Effector memory CD4-positive, alpha-beta T cell (primary cell): ENCODE results near the gene RAP1B.
"Not testable (repeated sequence)": the region's sequence is repeated elsewhere in the genome, so short reads cannot be mapped to it uniquely, and the experiment has no call there.

Experiments
- DNase-seq, 3 donors: peaks; one replicate each; pipeline ENCODE4 v3.0.0-alpha.2; 2020
- H3K27ac ChIP-seq: 2 replicates; pipeline ENCODE4 v1.7.0; 2013; ENCODE audit warnings: mild to moderate bottlenecking, low read length, moderate library complexity; ENCODE audit not compliant: insufficient read depth, poor library complexity, severe bottlenecking
- H3K27me3 ChIP-seq: replicated peaks from 2 replicates; pipeline ENCODE4 v1.7.0; 2013; ENCODE audit warnings: mild to moderate bottlenecking, low read length; ENCODE audit not compliant: insufficient read depth, control insufficient read depth, poor library complexity, severe bottlenecking
- H3K36me3 ChIP-seq: 2 replicates; pipeline ENCODE4 v1.7.0; 2013; ENCODE audit warnings: mild to moderate bottlenecking, low read length, moderate library complexity; ENCODE audit not compliant: control insufficient read depth, insufficient read depth
- H3K4me1 ChIP-seq: 2 replicates; pipeline ENCODE4 v1.7.0; 2013; ENCODE audit warnings: low read length, mild to moderate bottlenecking; ENCODE audit not compliant: control insufficient read depth, insufficient read depth, poor library complexity, severe bottlenecking
- H3K4me3 ChIP-seq: 2 replicates; pipeline ENCODE4 v1.7.0; 2013; ENCODE audit warnings: low read length, low read depth, mild to moderate bottlenecking; ENCODE audit not compliant: insufficient read depth, poor library complexity, severe bottlenecking
- H3K9me3 ChIP-seq: 2 replicates; pipeline ENCODE4 v1.7.0; 2013; ENCODE audit warnings: mild to moderate bottlenecking, low read length, moderate library complexity; ENCODE audit not compliant: control insufficient read depth

RAP1B gene

DNA sequence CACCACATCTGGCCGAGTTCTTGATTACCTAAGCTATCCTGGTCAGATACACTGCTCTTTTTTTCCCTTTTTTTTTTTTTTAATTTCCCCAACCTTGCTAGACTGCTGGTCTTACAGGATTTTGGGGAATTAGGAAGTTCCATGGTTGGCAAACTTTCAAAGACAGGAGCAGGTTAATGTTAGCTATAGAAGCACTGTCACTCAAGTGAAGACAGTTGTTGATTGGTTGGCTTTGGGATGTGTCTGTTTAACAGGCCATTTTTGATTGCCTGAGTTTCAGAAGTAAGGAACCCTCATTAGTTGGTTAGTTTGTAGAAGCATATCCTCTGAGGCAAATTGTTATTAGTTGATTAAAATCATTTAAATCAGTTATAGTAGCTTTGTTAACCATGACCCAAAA is 36.8 kb downstream of the RAP1B start:
- Histone ChIP-seq H3K4me3 (no peak overlapping the region), H3K36me3 (peaks cover 37% of the 10 kb centered on the region), H3K27ac (peak overlapping the region; percentile 17), H3K9me3 (no peaks in the 10 kb centered on the region), H3K4me1 (peaks cover 14% of the 10 kb centered on the region), H3K27me3 (no peaks in the 10 kb centered on the region)
- no peak for DNase-seq

DNA sequence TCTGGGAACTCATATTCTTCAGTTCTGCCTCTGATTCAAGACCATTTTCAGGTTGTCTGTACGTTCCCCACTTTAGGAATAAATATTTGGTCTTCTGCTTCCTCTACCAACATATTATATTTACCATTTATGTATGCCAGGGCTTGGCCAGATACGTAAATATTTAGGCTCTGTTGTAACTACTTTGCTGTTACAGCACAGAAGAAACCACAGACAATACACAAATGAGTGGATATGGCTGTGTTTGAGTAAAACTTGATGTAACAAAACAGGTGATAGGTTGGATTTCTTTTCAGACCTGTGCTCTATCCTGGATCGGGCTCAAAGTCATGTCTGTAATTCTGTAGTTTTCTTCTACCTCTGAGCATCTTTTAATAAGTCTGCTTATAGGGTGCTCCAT is 37.5 kb downstream of the RAP1B start:
- peaks cover 14% of the 10 kb centered on the region for H3K4me1 ChIP-seq
- H3K36me3 ChIP-seq = peaks cover 43% of the 10 kb centered on the region
- H3K27me3 ChIP-seq = no peaks in the 10 kb centered on the region
- H3K9me3 ChIP-seq = no peaks in the 10 kb centered on the region
- DNase-seq = no peak
- no peak overlapping the region for H3K27ac ChIP-seq
- no peak overlapping the region for H3K4me3 ChIP-seq

DNA sequence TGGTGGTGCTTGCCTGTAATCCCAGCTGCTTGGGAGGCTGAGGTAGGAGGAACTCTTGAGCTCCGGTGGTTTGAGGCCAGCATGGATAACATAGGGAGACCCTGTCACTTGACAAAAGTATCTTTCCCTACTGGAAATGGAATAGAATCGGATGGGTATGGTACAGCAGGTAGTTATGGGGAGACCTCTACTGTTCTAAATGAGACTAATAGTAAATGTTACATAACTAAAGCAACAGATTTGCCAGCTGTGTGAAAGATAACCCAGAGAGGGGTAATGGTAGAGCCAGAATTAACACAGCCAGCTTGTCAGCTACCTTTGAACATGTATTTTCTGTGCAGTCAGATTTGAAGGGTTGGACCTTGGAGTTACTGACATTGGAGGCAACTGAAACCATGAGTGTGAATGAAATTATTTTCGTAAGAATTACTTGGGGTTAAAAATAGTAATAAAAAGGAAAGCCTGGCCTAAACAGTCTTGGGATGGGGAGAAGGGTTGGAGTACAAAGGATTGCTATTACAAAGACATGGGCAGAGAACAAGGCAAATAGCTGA is 54.4 kb downstream of the RAP1B start:
- Histone ChIP-seq H3K4me1 (no peaks in the 10 kb centered on the region), H3K36me3 (peaks cover 13% of the 10 kb centered on the region), H3K27ac (no peak overlapping the region), H3K4me3 (no peak overlapping the region), H3K27me3 (no peaks in the 10 kb centered on the region), H3K9me3 (no peaks in the 10 kb centered on the region)
- no peak for DNase-seq

DNA sequence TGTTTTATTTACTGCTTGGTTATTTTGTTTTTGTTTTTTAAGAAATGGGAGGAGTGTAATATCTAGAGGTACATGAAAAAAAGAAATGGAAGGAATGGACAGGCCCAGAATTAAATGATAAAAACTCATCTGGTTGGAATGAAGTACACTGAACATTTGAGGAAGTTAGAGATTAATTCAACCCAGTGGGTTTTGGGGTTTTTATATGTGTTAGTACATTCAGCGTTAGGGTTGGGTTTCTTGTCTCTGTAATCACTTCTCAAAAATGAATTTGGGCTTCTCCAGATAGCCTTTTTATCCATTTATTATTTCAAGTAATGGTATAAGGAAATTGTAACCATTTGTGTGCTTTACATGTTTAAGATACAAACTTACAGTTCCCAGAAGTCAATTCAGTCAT is 56.6 kb downstream of the RAP1B start:
- no peaks in the 10 kb centered on the region for H3K36me3 ChIP-seq
- no peaks in the 10 kb centered on the region for H3K27me3 ChIP-seq
- H3K9me3 ChIP-seq = no peaks in the 10 kb centered on the region
- no peak for DNase-seq
- H3K4me1 ChIP-seq = no peaks in the 10 kb centered on the region
- H3K4me3 ChIP-seq = no peak overlapping the region
- H3K27ac ChIP-seq = no peak overlapping the region

DNA sequence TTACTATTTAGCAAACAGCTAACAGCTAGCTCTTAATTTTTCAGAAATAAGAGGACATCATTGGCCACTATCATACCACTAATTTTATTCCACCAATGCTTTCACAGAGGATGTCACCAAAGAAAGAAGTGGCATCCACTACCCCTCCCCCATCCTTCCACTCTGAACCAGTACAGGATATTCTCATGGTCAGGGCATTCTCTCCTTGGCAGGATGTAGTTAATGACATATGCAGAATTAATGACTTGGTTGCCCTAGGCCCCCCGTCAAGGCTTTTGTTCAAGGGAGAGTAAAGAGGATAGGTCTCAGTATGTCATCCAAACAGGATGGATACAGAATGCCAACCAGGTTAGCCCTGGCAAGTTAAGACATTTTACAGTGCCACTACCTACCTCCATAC is 57.2 kb downstream of the RAP1B start:
- no peaks in the 10 kb centered on the region for H3K27me3 ChIP-seq
- DNase-seq = no peak
- no peaks in the 10 kb centered on the region for H3K36me3 ChIP-seq
- H3K4me1 ChIP-seq = no peaks in the 10 kb centered on the region
- no peaks in the 10 kb centered on the region for H3K9me3 ChIP-seq
- H3K4me3 ChIP-seq = no peak overlapping the region
- no peak overlapping the region for H3K27ac ChIP-seq

DNA sequence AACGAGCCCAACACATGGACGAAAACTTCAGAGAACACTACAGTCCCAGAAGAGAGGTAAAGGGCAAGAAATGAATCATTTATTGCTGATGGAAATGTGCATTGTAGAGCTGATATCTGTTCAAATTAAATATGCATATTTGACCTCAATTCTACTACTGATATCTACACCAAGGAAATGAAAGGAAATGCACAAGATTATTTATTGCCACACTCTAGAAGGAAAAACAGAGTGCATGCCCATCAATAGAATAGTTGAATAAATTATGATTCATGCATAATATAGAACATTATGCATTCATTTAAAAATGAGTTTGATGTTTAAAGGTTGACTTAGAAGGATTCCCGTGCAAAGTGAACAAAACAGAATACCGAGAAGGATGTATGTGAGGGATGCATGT is 60.5 kb downstream of the RAP1B start:
- no peak overlapping the region for H3K4me3 ChIP-seq
- H3K4me1 ChIP-seq = peaks cover 13% of the 10 kb centered on the region
- DNase-seq = no peak
- no peaks in the 10 kb centered on the region for H3K27me3 ChIP-seq
- no peaks in the 10 kb centered on the region for H3K9me3 ChIP-seq
- H3K27ac ChIP-seq = no peak overlapping the region
- H3K36me3 ChIP-seq = no peaks in the 10 kb centered on the region

DNA sequence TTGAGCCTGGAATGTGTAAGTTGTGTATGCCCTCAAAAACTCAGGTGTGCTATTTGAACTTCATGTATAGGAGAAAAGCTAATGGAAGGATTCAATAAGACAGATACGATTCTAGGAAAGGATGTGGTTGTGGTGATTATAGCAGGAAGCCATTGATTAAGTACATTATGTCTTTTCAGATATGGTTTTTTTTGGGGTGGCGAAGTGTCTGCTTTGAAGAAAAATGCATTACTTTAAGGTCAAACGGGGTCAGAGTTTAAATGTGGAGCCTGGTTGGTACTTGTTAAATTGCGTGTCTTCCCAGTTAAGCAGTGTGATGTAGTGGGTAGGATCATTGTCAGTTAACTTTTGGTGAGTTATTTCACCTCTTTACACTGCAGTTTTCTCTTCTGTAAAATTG is 63.1 kb downstream of the RAP1B start:
- Histone ChIP-seq H3K4me3 (no peak overlapping the region), H3K27ac (peak overlapping the region; percentile 17), H3K36me3 (no peaks in the 10 kb centered on the region), H3K27me3 (no peaks in the 10 kb centered on the region), H3K4me1 (peaks cover 13% of the 10 kb centered on the region), H3K9me3 (no peaks in the 10 kb centered on the region)
- no peak for DNase-seq

DNA sequence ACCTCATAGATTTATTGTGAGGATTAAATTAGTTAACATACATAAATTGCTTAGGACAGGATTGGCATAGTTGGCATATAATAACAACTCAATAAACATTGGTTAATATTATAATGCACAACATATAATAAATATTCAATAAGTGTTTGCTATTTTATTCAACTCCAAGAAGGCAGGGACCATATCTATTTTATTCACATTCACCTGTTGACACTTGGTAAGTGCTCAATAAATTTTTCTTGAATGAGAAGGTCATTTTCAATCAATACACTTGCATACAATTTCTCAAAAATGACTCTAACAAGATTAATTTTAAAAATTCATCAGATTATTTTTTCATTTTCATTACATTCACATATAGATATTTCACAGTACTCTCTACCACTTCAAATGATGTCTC is 63.7 kb downstream of the RAP1B start:
- H3K27ac ChIP-seq = peak overlapping the region; percentile 26
- H3K9me3 ChIP-seq = no peaks in the 10 kb centered on the region
- DNase-seq = no peak
- H3K36me3 ChIP-seq = no peaks in the 10 kb centered on the region
- peaks cover 13% of the 10 kb centered on the region for H3K4me1 ChIP-seq
- no peaks in the 10 kb centered on the region for H3K27me3 ChIP-seq
- H3K4me3 ChIP-seq = no peak overlapping the region

DNA sequence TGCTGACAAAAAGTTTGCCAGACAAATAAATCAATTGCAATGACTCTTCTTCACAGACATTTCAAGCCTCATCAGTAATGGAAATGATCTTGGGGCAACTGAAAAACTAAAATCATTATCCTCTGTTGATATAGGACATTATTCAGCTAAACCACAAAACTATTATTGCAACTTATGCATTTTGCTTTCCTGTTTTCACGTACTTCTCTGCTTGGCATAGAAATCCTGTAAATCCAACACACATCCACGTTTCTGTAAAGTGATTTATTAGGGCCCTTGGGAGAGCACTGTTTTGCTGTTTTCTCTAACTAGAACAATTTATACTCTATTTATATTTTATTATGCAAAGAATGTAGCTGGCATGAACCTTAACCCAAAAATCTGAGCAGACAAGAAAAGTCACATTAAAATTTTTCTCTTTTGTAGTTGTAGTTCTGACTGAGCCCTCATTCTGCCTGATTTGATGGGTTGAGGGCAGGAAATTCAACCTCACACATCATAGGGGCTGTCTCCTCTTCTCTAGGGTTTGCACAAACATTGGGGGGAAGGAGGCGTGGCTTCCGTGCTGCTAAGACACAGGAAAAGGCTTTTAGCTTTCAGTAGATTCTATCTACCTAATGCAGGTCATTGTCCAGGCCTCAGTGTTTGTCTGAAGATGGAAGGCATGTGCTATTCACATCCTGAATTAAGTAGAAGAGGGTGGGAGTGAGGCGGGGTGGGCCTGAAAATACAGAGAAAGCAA is 64.6 kb downstream of the RAP1B start:
- Histone ChIP-seq H3K4me3 (peak overlapping the region; percentile 18), H3K4me1 (peaks cover 13% of the 10 kb centered on the region), H3K9me3 (no peaks in the 10 kb centered on the region), H3K27ac (peak overlapping the region; percentile 41), H3K36me3 (no peaks in the 10 kb centered on the region), H3K27me3 (no peaks in the 10 kb centered on the region)
- DNase-seq = peak; percentile 13 to 45 (median 40)

DNA sequence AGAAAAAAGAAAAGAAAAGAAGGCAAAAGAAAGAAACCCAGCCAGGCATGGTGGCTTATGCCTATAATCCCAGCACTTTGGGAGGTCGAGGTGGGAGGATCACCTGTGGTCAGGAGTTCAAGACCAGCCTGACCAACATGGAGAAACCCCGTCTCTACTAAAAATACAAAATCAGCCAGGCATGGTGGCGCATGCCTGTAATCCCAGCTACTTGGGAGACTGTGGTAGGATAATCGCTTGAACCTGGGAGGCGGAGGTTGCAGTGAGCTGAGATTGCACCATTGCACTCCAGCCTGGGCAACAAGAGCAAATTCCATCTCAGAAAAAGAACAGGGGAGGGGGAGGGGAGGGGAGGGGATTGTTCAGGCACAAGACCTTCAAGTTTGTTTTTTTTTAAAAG is 66.2 kb downstream of the RAP1B start:
- not testable (repeated sequence) for H3K9me3 ChIP-seq, H3K4me3 ChIP-seq, H3K36me3 ChIP-seq, H3K27ac ChIP-seq, DNase-seq, H3K27me3 ChIP-seq
- H3K4me1 ChIP-seq = peaks cover 13% of the 10 kb centered on the region
